Ovary (tissue), 3 donors: ENCODE results near the gene LRRK2.

ENCODE experiments used
- CTCF ChIP-seq, 3 donors: fragments of 450-650 bp in 2 of 3; fragments of 200-600 bp in 1 of 3; IDR thresholded peaks; one replicate each; pipeline versions ENCODE4 v1.5.1 to v1.8.0; 2016 to 2022; ENCODE audit warnings: antibody characterized with exemption in 3 of 3, mild to moderate bottlenecking in 1 of 3
- POLR2A ChIP-seq: fragments of 450-650 bp; IDR thresholded peaks from one replicate; pipeline ENCODE4 v1.6.1; 2017; ENCODE audit warnings: antibody characterized with exemption, mild to moderate bottlenecking, moderate library complexity
- donor health status: DM: no; HTN: no; CAD: no.

GRCh38 chr12:40248034-40248433 is 23.2 kb downstream of the LRRK2 start:
- TF ChIP-seq POLR2A: no peak
- no peak for TF ChIP-seq CTCF (IDR thresholded peaks at IDR 0.05)
